ENCODE data around the gene GPA33. TPM values are rescaled to one million over a fixed set of nuclear protein-coding genes. Genes with fewer than 3 reads are reported as not detected.

Gene GPA33
- polyA plus RNA-seq, 1 donor from 2014 or later: 0.14 TPM

DNA sequence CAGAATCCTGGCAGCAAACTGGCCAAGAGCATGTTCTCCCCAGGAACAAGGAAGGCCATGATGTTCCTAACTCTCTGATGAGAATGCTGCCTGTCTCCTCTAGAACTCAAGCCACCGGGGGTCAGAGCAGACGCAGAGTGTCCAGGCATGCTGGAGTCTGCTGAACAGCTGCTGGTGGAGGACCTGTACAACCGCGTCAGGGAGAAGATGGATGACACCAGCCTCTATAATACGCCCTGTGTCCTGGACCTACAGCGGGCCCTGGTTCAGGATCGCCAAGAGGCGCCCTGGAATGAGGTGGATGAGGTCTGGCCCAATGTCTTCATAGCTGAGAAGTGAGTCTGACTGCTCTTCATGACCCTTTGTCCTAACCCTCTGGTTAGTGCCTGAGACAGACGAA lies 27.0 kb upstream of the GPA33 start:
- Histone ChIP-seq H2AFZ (ENCODE audit: low read depth, low read length) (no peak overlapping the region), H3F3A (ENCODE audit: insufficient read depth, low read length, poor library complexity, severe bottlenecking) (no peaks in the 10 kb centered on the region), H4K20me1 (ENCODE audit: insufficient read depth) (no peaks in the 10 kb centered on the region), H3K79me2 (replicated peaks; ENCODE audit: insufficient read depth, low read length) (no peaks in the 10 kb centered on the region), H3K27me3 (ENCODE audit: insufficient read depth, low read depth, low read length) (peaks cover 13% of the 10 kb centered on the region), H3K9me3 (ENCODE audit: low read length) (no peaks in the 10 kb centered on the region), H3K36me3 (ENCODE audit: insufficient read depth, low read length) (no peaks in the 10 kb centered on the region), H3K9me2 (ENCODE audit: insufficient read depth, low read length) (no peaks in the 10 kb centered on the region), H3K4me2 (ENCODE audit: low read length) (no peak overlapping the region), H3K4me3 (ENCODE audit: low read length) (no peak overlapping the region), H3K27ac (ENCODE audit: low read length) (no peak overlapping the region), H3K9ac (ENCODE audit: low read length) (no peak overlapping the region)
- TF ChIP-seq POLR2AphosphoS5 (IDR thresholded peaks at IDR 0.05): no peak
- TF ChIP-seq SMC3 (conservative IDR thresholded peaks at IDR 0.05; ENCODE audit: poor library complexity): no peak
- TF ChIP-seq, protein P1, sequence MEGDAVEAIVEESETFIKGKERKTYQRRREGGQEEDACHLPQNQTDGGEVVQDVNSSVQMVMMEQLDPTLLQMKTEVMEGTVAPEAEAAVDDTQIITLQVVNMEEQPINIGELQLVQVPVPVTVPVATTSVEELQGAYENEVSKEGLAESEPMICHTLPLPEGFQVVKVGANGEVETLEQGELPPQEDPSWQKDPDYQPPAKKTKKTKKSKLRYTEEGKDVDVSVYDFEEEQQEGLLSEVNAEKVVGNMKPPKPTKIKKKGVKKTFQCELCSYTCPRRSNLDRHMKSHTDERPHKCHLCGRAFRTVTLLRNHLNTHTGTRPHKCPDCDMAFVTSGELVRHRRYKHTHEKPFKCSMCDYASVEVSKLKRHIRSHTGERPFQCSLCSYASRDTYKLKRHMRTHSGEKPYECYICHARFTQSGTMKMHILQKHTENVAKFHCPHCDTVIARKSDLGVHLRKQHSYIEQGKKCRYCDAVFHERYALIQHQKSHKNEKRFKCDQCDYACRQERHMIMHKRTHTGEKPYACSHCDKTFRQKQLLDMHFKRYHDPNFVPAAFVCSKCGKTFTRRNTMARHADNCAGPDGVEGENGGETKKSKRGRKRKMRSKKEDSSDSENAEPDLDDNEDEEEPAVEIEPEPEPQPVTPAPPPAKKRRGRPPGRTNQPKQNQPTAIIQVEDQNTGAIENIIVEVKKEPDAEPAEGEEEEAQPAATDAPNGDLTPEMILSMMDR (IDR thresholded peaks at IDR 0.05; ENCODE audit: poor library complexity, severe bottlenecking): no peak
- TF ChIP-seq TAF1 (IDR thresholded peaks at IDR 0.05; ENCODE audit: low read depth): no peak
- TF ChIP-seq, protein P2, sequence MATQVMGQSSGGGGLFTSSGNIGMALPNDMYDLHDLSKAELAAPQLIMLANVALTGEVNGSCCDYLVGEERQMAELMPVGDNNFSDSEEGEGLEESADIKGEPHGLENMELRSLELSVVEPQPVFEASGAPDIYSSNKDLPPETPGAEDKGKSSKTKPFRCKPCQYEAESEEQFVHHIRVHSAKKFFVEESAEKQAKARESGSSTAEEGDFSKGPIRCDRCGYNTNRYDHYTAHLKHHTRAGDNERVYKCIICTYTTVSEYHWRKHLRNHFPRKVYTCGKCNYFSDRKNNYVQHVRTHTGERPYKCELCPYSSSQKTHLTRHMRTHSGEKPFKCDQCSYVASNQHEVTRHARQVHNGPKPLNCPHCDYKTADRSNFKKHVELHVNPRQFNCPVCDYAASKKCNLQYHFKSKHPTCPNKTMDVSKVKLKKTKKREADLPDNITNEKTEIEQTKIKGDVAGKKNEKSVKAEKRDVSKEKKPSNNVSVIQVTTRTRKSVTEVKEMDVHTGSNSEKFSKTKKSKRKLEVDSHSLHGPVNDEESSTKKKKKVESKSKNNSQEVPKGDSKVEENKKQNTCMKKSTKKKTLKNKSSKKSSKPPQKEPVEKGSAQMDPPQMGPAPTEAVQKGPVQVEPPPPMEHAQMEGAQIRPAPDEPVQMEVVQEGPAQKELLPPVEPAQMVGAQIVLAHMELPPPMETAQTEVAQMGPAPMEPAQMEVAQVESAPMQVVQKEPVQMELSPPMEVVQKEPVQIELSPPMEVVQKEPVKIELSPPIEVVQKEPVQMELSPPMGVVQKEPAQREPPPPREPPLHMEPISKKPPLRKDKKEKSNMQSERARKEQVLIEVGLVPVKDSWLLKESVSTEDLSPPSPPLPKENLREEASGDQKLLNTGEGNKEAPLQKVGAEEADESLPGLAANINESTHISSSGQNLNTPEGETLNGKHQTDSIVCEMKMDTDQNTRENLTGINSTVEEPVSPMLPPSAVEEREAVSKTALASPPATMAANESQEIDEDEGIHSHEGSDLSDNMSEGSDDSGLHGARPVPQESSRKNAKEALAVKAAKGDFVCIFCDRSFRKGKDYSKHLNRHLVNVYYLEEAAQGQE (IDR thresholded peaks at IDR 0.05; ENCODE audit: borderline replicate concordance): no peak
- no peak for TF ChIP-seq MXI1 (conservative IDR thresholded peaks at IDR 0.05; ENCODE audit: poor library complexity, severe bottlenecking)
- TF ChIP-seq EZH2 (IDR thresholded peaks at IDR 0.05; ENCODE audit: borderline replicate concordance, insufficient read depth, low read length, poor library complexity, severe bottlenecking): no peak
- no peak for TF ChIP-seq EP300 (conservative IDR thresholded peaks at IDR 0.05; ENCODE audit: poor library complexity, severe bottlenecking)
- no peak for TF ChIP-seq RAD21 (conservative IDR thresholded peaks at IDR 0.05)

- H3K9me2 ChIP-seq (ENCODE audit: insufficient read depth, low read length): no peaks in the 10 kb centered on the region
- H3F3A ChIP-seq (ENCODE audit: insufficient read depth, low read length, poor library complexity, severe bottlenecking): no peaks in the 10 kb centered on the region
- H3K79me2 ChIP-seq (replicated peaks; ENCODE audit: insufficient read depth, low read length): no peaks in the 10 kb centered on the region
- no peak overlapping the region for H3K9ac ChIP-seq (ENCODE audit: low read length)
- H3K9me3 ChIP-seq (ENCODE audit: low read length): no peaks in the 10 kb centered on the region
- H3K27me3 ChIP-seq (ENCODE audit: insufficient read depth, low read depth, low read length): peaks cover 3% of the 10 kb centered on the region
- no peaks in the 10 kb centered on the region for H3K36me3 ChIP-seq (ENCODE audit: insufficient read depth, low read length)
- H4K20me1 ChIP-seq (ENCODE audit: insufficient read depth): no peaks in the 10 kb centered on the region
- H3K4me2 ChIP-seq (ENCODE audit: low read length): no peak overlapping the region
- no peak overlapping the region for H3K4me3 ChIP-seq (ENCODE audit: low read length)
- H3K27ac ChIP-seq (ENCODE audit: low read length): no peak overlapping the region
- TF ChIP-seq POLR2AphosphoS5 (IDR thresholded peaks at IDR 0.05) (no peak), EP300 (conservative IDR thresholded peaks at IDR 0.05; ENCODE audit: poor library complexity, severe bottlenecking) (no peak), SMC3 (conservative IDR thresholded peaks at IDR 0.05; ENCODE audit: poor library complexity) (no peak), RAD21 (conservative IDR thresholded peaks at IDR 0.05) (no peak), MXI1 (conservative IDR thresholded peaks at IDR 0.05; ENCODE audit: poor library complexity, severe bottlenecking) (no peak), EZH2 (IDR thresholded peaks at IDR 0.05; ENCODE audit: borderline replicate concordance, insufficient read depth, low read length, poor library complexity, severe bottlenecking) (no peak), TAF1 (IDR thresholded peaks at IDR 0.05; ENCODE audit: low read depth) (no peak)
- TF ChIP-seq, protein P1 (IDR thresholded peaks at IDR 0.05; ENCODE audit: poor library complexity, severe bottlenecking): no peak
- TF ChIP-seq, protein P2 (IDR thresholded peaks at IDR 0.05; ENCODE audit: borderline replicate concordance): no peak
- no peak overlapping the region for H2AFZ ChIP-seq (ENCODE audit: low read depth, low read length)
These were observed 26.0 kb upstream of the GPA33 start for GRCh38 chr1:167116174-167116573.

Data from neural cell (in vitro differentiated cells).